Activated CD4-positive, alpha-beta T cell treated with anti-CD3 and anti-CD28 coated beads for 1 hour (primary cell): ENCODE measurements around the gene IQGAP1.

Experiments
- DNase-seq: peaks from one replicate; pipeline ENCODE4 v3.0.0-alpha.2; 2020

Gene IQGAP1

GRCh38 chr15:90535254-90535653, 147.2 kb downstream of the IQGAP1 start:
- DNase-seq = no peak

- DNase-seq = no peak
Observed at GRCh38 chr15:90539789-90540188, 151.7 kb downstream of the IQGAP1 start.

DNA sequence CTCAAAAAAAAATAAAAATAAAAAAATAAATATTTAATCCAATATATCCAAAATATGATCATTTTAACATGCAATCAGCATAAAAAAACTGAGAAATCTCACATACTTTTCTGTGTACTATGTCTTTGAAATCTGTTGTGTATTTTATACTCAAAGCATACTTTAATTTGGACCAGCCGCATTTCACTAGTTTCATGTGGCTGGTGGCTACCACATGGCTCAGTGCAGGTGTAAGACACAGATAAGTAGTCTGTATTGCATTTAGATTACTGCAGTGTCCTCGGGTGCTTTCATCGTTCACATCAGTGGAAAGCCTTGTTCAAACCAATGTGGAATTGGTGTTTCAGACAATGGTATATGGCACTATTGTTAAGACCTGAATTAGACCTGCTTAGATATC, 152.7 kb downstream of the IQGAP1 start:
- DNase-seq = no peak

DNA sequence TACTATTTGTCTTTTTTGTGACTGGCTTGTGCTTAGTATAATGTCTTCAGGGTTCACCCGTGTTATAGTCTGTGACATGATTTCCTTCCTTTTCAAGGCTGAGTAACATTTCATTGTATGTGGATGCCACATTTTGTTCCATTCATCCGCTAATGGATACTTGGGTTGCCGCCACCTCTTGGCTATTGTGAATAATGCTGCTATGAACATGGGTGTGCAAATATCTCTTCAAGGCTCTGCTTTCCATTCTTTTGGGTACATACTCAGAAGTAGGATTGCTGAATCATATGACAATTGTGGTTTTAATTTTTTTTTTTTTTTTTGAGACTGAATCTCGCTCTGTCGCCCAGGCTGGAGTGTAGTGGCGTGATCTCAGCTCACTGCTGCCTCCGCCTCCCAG, 157.1 kb downstream of the IQGAP1 start:
- no peak for DNase-seq

DNA sequence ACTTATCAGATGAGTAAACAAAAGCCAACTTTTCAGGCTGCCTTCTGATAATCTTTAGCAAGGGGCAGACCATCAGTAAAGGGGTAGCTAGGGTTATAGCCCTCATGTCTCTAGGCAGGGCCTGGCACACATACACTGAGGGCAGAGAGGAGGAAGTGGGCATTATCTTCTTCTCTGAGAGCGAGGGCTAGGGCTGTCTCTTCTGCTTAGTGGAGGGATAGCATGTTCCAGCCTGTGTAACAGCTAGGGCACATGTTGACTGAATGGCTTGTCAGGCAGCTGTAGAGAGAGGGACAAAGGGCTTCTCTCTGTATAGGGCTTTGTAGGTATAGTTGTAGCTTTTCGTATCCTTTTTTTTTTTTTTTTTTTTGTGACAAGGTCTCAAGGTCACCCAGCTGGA, 159.5 kb downstream of the IQGAP1 start:
- no peak for DNase-seq

DNA sequence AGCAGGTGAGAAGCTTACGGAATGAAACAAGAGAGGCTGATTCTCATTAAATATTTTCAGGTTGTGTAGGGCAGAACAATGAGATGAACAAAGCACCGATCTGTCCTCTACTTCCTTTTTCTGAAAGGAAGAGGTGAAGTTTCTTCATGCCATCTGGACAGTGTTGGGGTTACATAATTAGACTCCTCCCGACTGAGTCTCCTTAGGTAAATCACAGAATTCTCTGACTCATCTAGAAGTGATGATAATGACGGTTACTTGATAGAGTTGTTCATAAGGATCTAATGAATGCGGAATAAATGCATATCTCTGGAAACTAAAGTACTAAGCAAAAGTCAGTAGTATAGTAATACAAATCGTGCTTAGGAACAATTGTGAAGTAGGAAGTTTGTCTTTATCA, 162.9 kb downstream of the IQGAP1 start:
- DNase-seq = no peak
